GM18873 (cell line): Measurements from ENCODE around the gene CDH16.
"Not testable (repeated sequence)": the region's sequence is repeated elsewhere in the genome, so short reads cannot be mapped to it uniquely, and the experiment has no call there.

Experiments
- ATAC-seq: cut with Tn5 transposase; IDR thresholded peaks from one replicate; pipeline ENCODE4 v1.9.1; 2021; ENCODE audit warnings: mild to moderate bottlenecking, moderate library complexity, moderate number of reproducible peaks; ENCODE audit not compliant: unreplicated experiment, low FRiP score

The CDH16 gene

GRCh38 chr16:66878067-66878466 is 40.6 kb downstream of the CDH16 start:
- no peak for ATAC-seq

- no peak for ATAC-seq
These were observed 44.5 kb downstream of the CDH16 start for GRCh38 chr16:66874079-66874775.

- no peak for ATAC-seq
These were observed 45.0 kb downstream of the CDH16 start for GRCh38 chr16:66873685-66874055.

GRCh38 chr16:66872943-66873684 is 45.6 kb downstream of the CDH16 start:
- peak; percentile 74 for ATAC-seq

- ATAC-seq, result no peak
These were observed 46.1 kb downstream of the CDH16 start for GRCh38 chr16:66872559-66872942.

GRCh38 chr16:66871840-66872239 is 46.8 kb downstream of the CDH16 start:
- ATAC-seq, result no peak

GRCh38 chr16:66871363-66871762 is 47.3 kb downstream of the CDH16 start:
- not testable (repeated sequence) for ATAC-seq

- no peak for ATAC-seq
These were observed 49.3 kb downstream of the CDH16 start for GRCh38 chr16:66869424-66869823.

- ATAC-seq, result no peak
These were observed 55.0 kb downstream of the CDH16 start for GRCh38 chr16:66863707-66864106.

- no peak for ATAC-seq
These were observed 56.6 kb downstream of the CDH16 start for GRCh38 chr16:66862023-66862520.

- no peak for ATAC-seq
These were observed 59.2 kb downstream of the CDH16 start for GRCh38 chr16:66859397-66860068.

GRCh38 chr16:66858740-66859396 is 59.8 kb downstream of the CDH16 start:
- no peak for ATAC-seq
